ENCODE data around the gene ASB9.
"Not testable (repeated sequence)": the region's sequence is repeated elsewhere in the genome, so short reads cannot be mapped to it uniquely, and the experiment has no call there.

The ASB9 gene

GRCh38 chrX:15200871-15201270, 69.0 kb downstream of the ASB9 start:
- no peak for TF ChIP-seq CTCF (IDR thresholded peaks at IDR 0.05; ENCODE audit: low read depth, low read length)
- no peak for TF ChIP-seq POLR2A (IDR thresholded peaks at IDR 0.05; ENCODE audit: extremely low read depth, insufficient read length)
- TF ChIP-seq MAX (IDR thresholded peaks at IDR 0.05; ENCODE audit: low read depth, low read length) = no peak
- no peak for TF ChIP-seq MYC (IDR thresholded peaks at IDR 0.05; ENCODE audit: low read depth, low read length)
- no peak for DNase-seq (ENCODE audit: low read depth)
- no peak overlapping the region for H3K4me3 ChIP-seq (ENCODE audit: low read depth, low read length)

- H3K4me3 ChIP-seq (ENCODE audit: low read depth, low read length); DNase-seq (ENCODE audit: low read depth): not testable (repeated sequence)
Observed at GRCh38 chrX:15198608-15199202, 71.2 kb downstream of the ASB9 start.

- DNase-seq (ENCODE audit: low read depth) = no peak
Observed at GRCh38 chrX:15194146-15194545, 75.7 kb downstream of the ASB9 start.

More at GRCh38 chrX:15194146-15194545, 75.7 kb downstream of the ASB9 start:
- TF ChIP-seq MAX (IDR thresholded peaks at IDR 0.05; ENCODE audit: low read depth, low read length) = no peak
- no peak for TF ChIP-seq CTCF (IDR thresholded peaks at IDR 0.05; ENCODE audit: low read depth, low read length)
- TF ChIP-seq MYC (IDR thresholded peaks at IDR 0.05; ENCODE audit: low read depth, low read length) = no peak
- TF ChIP-seq POLR2A (IDR thresholded peaks at IDR 0.05; ENCODE audit: extremely low read depth, insufficient read length) = no peak
- H3K4me3 ChIP-seq (ENCODE audit: low read depth, low read length) = no peak overlapping the region
